Activated gamma-delta T cell treated with anti-CD3 and anti-CD28 coated beads, Interleukin-2, amount 50 U/mL, for 16 hours (primary cell): ENCODE data around the gene AMY2B.
"Not testable (repeated sequence)": the region's sequence is repeated elsewhere in the genome, so short reads cannot be mapped to it uniquely, and the experiment has no call there.

Experiments
- DNase-seq: peaks from one replicate; pipeline ENCODE4 v3.0.0-alpha.2; 2020; ENCODE audit warnings: low read depth

The AMY2B gene

GRCh38 chr1:103627436-103627835, 56.0 kb downstream of the AMY2B start:
- DNase-seq, result not testable (repeated sequence)
